Measurements from ENCODE around the gene PKNOX2. TPM values are rescaled to one million over a fixed set of nuclear protein-coding genes. Genes with fewer than 3 reads are reported as not detected.
A peak's percentile ranks its signal among the peaks of the same experiment; 100 is the strongest.

PKNOX2 gene
- total RNA-seq, 1 donor from 2014 or later: 0.63 TPM

GRCh38 chr11:125280646-125281045, 116.1 kb downstream of the PKNOX2 start:
- ATAC-seq (no peak), DNase-seq (ENCODE audit: low spot score) (no peak)

- DNase-seq (ENCODE audit: low spot score) (no peak), ATAC-seq (no peak)
These were observed 117.5 kb downstream of the PKNOX2 start for GRCh38 chr11:125281831-125282595.

- ATAC-seq: peak; percentile 2
These were observed 118.0 kb downstream of the PKNOX2 start for GRCh38 chr11:125282596-125282914.

GRCh38 chr11:125284245-125284850, 119.8 kb downstream of the PKNOX2 start:
- ATAC-seq (no peak), DNase-seq (ENCODE audit: low spot score) (no peak)

More at GRCh38 chr11:125282596-125282914, 118.0 kb downstream of the PKNOX2 start:
- DNase-seq (ENCODE audit: low spot score): no peak

GRCh38 chr11:125285844-125286243, 121.3 kb downstream of the PKNOX2 start:
- ATAC-seq (peak; percentile 20), DNase-seq (ENCODE audit: low spot score) (no peak)

GRCh38 chr11:125286486-125286885, 121.9 kb downstream of the PKNOX2 start:
- DNase-seq (ENCODE audit: low spot score) (peak; percentile 88), ATAC-seq (peak; percentile 87)

GRCh38 chr11:125287491-125288210, 123.1 kb downstream of the PKNOX2 start:
- ATAC-seq: no peak
- DNase-seq (ENCODE audit: low spot score): no peak

- peak; percentile 73 for DNase-seq (ENCODE audit: low spot score)
- peak; percentile 54 for ATAC-seq
These were observed 125.0 kb downstream of the PKNOX2 start for GRCh38 chr11:125289419-125290098.

- DNase-seq (ENCODE audit: low spot score) (no peak), ATAC-seq (peak; percentile 6)
These were observed 125.7 kb downstream of the PKNOX2 start for GRCh38 chr11:125290263-125290662.

- ATAC-seq (no peak), DNase-seq (ENCODE audit: low spot score) (no peak)
These were observed 127.5 kb downstream of the PKNOX2 start for GRCh38 chr11:125292100-125292499.

GRCh38 chr11:125293596-125293995, 129.0 kb downstream of the PKNOX2 start:
- no peak for ATAC-seq
- no peak for DNase-seq (ENCODE audit: low spot score)

- ATAC-seq (no peak), DNase-seq (ENCODE audit: low spot score) (no peak)
These were observed 131.4 kb downstream of the PKNOX2 start for GRCh38 chr11:125295931-125296330.

- ATAC-seq (no peak), DNase-seq (ENCODE audit: low spot score) (no peak)
These were observed 132.9 kb downstream of the PKNOX2 start for GRCh38 chr11:125297346-125297915.

- DNase-seq (ENCODE audit: low spot score) (no peak), ATAC-seq (no peak)
These were observed 134.6 kb downstream of the PKNOX2 start for GRCh38 chr11:125299061-125299615.

- ATAC-seq: no peak
- no peak for DNase-seq (ENCODE audit: low spot score)
These were observed 135.3 kb downstream of the PKNOX2 start for GRCh38 chr11:125299821-125300220.

GRCh38 chr11:125300791-125301218, 136.3 kb downstream of the PKNOX2 start:
- no peak for ATAC-seq
- no peak for DNase-seq (ENCODE audit: low spot score)

- ATAC-seq (no peak), DNase-seq (ENCODE audit: low spot score) (no peak)
These were observed 136.8 kb downstream of the PKNOX2 start for GRCh38 chr11:125301346-125301745.

GRCh38 chr11:125303186-125303585, 138.6 kb downstream of the PKNOX2 start:
- ATAC-seq (no peak), DNase-seq (ENCODE audit: low spot score) (no peak)

GRCh38 chr11:125303694-125304093, 139.1 kb downstream of the PKNOX2 start:
- no peak for DNase-seq (ENCODE audit: low spot score)
- ATAC-seq: no peak

- ATAC-seq (no peak), DNase-seq (ENCODE audit: low spot score) (no peak)
These were observed 139.6 kb downstream of the PKNOX2 start for GRCh38 chr11:125304136-125304535.

- no peak for DNase-seq (ENCODE audit: low spot score)
- ATAC-seq: no peak
These were observed 140.3 kb downstream of the PKNOX2 start for GRCh38 chr11:125304876-125305275.

All from left lobe of liver (tissue), 2 donors.